Central memory CD4-positive, alpha-beta T cell (primary cell): ENCODE measurements around the gene APH1B.
"Not testable (repeated sequence)": the region's sequence is repeated elsewhere in the genome, so short reads cannot be mapped to it uniquely, and the experiment has no call there.

Experiments
- DNase-seq: peaks from one replicate; pipeline ENCODE4 v3.0.0; 2022

The APH1B gene

DNA sequence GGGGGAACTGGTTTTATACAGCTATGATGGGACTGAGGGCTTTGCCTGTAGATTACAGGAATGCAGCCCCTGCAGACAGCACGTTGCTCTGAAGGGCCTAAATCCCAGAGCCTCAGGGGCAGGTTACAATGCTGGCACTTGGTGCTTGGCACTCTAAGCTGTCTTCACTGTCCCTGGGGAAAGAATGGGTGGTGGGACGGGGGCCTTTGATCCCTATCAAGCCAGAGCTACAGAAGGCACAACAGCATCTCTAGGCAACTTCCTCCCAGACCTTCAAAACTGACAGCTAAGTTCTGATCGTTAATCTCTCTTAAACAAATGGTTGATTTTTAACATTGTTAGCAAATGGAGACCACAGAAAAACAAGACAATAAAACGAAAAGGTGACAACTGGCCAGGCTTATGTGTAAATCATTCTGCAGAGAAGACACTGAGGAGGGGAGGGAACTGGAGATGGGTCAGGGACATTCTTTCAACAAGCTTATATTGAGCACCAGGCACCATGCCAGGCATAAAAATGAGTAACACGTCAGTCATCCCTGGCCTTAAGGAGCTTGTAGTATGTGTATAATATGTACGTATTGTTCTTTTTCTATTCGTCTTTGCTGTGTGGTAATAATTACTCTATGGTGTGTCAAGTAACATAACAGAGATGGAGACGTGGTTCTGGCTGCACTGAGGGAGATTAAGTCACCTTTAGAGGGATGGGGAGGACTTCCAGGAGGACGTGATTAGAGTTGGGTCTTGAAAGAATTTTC lies 55.1 kb downstream of the APH1B start:
- no peak for DNase-seq

DNA sequence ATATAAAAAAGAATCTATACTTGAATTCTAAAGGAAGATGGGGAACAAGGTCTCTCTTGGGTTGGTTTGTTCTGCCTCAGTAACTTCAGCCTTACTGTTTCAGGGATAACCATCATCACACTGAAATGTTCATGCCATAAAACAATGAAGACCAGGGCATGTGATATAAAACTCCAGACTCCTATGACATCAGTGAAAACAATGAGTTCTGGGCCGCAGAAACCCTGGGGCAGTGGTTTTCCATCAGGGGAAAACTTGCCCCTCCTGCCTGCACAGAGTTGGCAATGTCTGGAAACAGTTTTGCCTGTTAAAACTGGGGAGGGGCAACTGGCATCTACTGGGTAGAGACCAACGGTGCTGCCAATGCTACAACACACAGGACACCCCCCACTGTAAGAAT lies 57.4 kb downstream of the APH1B start:
- DNase-seq = no peak

DNA sequence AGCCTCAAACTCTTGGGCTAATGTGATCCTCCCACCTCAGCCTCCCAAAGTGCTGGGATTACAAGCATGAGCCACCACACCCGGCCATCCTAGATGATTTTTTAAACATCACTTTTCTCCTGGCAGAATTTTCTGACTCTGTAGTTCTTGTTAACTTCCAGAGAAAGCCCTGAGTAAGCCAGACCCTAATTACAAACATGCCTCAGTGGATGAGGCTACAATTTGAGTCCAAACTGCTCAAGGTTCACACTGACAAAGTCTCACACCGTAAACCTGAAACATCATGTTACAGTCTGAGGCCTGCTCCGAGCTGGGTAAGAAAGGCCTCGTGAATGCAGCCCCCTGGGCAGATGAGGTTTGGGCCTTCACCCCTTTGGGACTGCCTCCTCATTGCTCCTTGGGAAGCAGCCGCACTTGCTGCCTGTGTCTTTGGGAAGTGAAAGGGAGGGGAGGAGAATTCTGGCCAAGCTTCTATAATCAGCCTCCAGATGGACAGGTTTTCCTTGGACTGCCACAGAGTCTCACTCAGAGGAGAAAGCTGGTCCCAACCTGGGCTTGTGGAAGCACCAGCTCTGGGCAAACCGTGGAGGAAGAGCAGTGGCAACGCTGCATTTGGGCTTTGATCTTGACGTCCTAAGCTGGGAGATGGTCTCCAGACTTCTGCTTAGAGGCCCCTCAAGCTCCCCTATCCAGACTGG lies 58.3 kb downstream of the APH1B start:
- DNase-seq = no peak

DNA sequence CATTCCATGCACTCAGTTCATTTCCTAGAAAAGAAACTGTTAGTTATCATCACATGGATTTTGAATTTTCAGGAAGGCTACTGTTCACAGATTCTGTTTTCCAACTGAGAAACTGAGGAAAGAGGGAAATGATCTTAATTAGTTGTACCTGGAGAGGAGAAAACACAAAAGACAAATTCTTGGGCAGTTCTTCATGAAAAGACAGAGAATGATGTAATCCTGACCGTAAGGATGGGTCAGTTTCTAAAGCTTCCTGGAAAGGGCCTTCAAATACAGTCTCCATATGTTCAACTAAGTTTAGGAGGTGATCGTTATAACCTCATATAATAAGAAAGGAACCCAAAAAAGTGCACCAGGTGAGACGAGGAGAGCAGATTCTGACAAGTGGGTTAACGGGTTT lies 59.6 kb downstream of the APH1B start:
- no peak for DNase-seq

DNA sequence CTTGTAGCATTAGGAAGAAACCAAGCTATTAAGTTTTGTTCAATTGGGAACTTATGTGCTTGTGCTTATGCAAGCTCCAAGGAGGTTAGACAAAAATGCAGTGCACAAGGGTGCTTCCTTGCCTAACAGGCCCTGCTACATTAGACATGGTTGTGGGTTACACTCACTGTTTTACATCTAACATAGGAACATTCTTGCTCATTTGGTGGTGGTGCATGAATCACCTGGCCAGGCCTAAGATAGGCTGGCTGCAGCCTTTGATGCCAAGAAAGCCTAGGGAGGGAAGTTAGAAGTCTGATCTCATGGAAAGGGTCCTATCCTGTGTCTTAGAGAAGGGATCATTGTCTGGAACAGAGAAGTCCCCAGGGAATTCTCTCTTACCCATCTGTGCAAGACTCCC lies 60.8 kb downstream of the APH1B start:
- no peak for DNase-seq

DNA sequence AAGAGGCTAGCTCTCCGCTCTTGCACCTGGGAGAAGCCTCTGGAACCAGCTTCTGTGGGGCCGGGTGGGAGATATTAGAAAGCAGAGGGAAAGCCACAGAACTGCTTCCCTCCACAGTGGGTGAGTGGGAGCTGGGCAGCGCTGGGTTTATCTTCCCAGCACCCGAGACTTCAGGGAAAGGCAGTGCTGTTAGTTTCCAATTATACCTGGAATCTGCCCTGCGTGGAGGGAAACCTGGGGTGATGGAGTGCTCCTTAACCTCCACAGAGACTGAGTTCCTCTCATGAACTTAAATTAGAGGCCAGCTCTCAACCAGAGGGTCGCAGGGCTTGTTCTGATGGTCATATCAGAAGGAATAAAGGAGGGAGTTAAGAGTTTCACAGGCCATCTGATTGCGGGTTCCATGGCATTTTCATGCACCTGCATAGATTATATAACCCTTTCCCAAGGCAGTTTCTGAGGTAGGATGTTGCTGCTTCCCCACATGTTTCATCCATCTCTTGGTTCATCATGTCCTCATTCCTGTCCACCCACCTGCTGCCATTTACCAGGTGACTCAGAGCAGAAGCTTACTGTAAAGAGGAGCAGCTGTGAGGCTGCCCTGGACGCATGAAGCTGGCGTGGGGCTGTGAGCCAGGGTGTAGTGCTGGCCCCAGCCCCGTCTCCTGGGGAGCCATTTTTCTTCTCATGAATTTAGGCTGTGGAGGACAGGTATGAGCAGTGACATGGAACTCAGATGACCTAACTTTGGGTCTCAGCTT lies 61.8 kb downstream of the APH1B start:
- no peak for DNase-seq

DNA sequence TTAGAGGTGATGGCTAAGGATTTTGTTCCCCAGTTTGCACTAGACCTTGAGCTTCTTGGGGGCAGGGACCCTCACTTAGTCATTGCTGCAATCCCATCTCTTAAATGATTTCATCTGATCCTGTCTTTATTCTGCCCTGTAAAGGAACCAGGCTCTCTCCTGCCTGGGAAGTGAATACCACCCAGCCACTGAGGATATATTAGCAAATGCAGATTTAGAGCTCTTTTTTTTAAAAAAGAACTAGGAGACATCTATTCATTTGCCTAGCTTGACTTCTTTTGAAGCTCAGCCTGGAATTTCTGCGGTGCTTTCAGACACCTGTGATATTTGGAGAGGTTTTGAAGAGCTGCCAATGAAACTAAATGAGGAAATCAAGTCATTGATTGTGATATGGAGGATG lies 62.4 kb downstream of the APH1B start:
- no peak for DNase-seq

DNA sequence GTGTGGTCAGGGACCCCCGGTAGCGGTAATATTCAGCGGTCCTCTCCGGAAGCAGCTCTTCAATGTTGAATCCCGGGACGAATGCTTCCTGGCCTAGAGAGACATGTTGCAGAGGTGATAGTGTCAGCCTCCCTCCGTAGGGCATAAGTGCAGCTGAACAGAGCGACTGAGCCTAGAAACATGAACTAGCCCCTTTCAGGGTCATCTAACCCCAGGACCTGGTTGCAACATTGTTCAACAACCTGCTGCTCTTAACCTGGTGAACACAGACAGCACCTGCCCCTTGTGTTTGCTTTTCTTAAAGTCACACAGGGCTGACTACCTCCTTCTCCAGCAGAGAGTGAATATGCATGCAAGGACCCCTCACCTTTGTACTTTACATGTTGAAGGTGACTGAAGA lies 62.9 kb downstream of the APH1B start:
- no peak for DNase-seq

DNA sequence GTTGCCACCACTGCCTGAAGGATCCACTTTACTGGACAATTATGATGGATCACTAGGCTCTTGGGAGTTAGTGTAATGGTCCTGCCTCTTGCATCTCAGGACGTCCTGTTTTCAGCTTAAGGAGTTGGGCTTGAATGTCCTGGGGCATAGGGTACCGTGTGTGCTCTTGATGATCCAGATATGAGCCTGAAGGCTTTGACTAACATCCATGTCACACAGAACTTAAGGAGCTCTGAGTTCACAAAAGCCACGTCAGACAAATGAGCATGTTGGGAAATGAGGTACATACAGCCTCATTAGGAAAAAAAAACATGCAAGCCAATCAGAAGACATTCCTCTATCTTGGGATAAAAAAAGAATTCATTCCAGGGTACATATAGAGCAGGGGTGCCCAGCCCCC lies 63.5 kb downstream of the APH1B start:
- no peak for DNase-seq

DNA sequence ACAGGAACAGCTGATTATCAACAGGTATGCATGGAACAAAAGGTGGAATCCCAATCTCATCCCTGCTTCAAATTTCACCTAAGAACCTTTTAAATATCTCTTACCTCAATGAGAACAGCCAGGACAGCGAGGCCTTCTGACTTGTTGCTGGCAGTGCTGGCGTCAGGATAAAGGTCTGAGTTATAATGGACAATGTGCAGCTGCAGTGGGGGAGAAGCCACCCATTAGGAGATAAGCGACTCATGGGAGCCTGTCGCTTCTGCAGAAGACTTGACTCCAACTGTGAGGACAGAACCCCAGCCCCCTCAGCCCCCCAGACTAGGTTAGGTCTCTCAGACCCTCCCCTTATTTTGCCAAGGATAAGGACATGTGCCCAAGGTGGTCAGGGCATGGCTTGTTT lies 64.5 kb downstream of the APH1B start:
- DNase-seq = no peak

DNA sequence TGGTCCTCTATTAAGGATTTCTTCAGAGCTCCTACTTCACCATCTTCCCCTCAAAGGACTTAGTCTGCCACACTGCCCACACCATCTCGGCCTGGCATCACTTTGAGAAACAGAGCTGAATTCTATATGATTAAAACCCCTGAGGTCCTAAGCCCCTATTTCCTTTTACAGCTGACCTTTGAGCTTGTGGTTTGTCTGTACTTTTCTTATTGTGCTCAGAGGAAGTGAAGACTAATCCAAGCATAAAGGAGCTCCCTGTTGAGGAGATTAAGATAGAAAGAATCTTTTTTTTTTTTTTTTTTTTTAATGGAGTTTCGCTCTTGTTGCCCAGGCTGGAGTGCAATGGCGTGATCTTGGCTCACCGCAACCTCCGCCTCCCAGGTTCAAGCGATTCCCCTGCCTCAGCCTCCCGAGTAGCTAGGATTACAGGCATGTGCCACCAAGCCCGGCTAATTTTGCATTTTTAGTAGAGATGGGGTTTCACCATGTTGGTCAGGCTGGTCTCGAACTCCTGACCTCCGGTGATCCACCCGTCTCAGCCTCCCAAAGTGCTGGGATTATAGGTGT lies 65.7 kb downstream of the APH1B start:
- DNase-seq = not testable (repeated sequence)

DNA sequence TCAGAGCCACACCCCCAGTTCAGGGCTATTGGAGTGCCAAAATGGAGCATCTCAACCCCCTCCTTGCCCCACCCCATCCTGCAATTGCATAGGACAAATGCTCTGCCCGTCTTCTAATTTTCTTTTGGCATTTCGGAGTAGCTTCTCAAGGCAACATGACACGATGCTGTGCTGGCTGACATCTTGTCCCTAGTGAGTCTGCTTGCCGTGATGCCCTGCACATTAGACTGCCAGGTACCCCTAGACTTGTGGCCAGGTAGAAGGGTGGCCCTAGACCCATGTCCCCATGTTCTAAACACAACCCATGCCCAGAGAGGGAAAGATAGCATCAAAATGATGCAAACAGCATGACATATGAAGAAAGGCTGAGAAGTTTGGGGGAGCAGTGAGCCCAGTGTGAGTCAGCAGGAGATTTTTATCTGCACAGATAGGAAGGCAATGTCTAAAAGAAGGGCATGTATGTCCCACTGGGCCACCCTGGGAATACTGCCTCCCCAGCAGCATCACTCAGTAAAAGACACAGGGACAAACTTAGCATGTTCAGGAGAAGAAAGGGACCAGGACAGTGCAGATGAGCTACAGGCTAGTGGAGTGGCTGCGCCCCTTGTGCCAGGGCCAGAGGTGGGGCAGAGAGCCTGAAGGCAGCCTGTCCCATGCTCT lies 67.5 kb downstream of the APH1B start:
- DNase-seq = no peak

DNA sequence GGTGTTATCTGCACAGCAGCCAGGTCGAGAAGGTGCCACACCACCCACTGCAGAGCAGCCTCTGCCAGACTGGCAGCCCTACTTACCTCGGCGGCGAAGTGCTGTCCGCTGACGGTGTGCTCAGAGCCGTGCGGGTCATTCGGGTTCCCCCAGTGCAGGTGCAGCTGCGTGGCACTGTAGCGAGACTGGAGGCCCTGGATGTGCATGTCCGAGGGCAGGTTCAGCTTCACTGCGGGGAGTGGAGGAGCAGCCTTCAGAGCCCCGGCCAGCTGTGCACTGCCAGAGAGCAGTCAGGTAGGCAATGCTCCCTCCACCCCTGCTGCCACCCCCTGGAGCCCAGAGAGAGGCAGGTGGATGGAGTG lies 68.0 kb downstream of the APH1B start:
- DNase-seq = no peak

DNA sequence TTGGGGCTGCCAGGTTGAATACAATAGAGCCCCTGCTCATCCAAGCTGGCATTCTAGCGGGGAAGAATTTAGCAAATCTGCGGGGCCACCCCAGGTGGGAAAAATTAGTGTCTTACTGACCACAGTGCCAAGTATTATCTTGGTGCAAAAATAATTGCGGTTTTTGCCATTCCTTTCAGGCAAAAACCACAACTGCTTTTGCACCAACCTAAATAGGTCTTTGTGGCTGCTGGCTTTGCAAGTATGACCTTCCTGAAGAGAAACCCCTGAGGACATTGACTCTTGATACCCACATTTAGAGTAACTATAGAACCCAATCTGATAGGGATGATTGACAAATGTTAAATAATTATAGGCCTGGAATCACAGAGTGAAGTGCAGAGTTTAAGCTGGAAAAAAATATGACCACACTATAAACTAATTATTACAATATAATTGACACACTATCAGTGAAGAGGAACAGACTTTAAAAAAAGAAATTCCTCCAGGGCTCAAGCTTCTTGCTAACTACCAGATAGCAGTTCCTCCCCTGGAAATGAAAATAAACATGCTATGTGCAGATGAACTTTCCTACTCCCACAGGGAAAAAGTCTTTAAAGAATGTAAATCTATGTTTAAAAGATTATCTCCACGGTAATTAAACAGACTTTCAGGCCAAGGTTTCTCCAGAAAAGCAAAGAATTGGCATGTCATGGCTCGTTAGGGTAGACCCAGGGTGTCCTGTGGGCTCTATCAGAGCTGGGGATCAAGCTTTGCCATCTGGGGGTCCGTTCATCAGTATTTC lies 69.9 kb downstream of the APH1B start:
- no peak for DNase-seq

DNA sequence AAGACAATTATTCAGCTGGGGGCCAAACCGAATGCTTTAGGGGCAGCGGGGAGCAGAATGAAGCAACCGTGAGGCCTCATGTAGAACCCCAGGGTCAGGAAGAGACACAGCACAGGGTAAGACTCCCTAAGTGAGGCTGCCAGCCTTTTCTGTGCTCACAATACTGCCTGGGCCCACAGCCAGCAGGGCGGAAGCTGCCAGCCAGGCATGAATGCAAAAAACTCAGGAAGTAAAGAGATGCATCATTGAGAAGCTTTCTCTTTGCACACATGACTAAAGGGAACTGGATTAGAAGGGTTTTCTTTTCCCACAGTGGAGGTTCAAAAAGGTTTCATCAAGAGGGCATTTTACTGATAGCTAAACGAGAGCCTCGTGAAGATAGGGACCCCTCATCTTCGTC lies 71.0 kb downstream of the APH1B start:
- DNase-seq = no peak

DNA sequence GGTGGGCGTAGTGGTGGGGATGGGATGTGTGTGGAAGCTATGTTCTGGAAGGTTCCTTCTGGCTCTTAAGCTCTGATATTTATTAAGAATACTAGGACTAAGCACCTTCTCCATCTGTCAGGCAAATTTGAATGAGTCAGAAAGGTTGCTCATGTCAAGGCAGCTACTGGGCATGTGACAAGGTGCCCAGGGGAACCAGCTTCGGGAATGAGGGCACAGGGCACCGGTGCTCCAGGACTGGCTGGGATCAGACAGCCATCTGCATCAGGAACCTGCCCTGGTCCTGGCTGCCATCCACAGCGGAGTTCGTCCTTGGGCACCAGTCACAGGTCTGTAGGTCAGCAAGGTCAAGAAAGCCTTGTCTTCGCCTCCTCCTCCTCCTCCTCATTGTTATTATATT lies 71.8 kb downstream of the APH1B start:
- DNase-seq = no peak

DNA sequence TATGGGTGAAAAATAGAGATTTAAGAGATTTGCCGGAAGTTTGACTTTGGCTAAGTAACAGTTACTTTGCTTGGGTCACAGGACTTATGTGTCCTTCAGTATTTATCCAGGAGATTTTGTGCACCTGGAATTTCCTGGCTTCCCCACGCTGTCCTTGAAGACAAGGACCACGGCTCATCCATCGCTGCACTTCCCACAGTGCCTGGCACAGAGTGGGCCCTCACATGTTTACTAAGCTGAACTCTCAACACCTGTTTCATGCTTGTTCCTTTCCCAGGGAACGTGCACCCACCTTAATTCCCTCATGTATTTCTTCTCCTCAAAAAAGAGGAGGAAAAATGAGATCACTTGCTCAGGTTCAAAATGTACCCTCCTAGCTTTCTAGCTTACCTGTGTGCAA lies 72.2 kb downstream of the APH1B start:
- no peak for DNase-seq

DNA sequence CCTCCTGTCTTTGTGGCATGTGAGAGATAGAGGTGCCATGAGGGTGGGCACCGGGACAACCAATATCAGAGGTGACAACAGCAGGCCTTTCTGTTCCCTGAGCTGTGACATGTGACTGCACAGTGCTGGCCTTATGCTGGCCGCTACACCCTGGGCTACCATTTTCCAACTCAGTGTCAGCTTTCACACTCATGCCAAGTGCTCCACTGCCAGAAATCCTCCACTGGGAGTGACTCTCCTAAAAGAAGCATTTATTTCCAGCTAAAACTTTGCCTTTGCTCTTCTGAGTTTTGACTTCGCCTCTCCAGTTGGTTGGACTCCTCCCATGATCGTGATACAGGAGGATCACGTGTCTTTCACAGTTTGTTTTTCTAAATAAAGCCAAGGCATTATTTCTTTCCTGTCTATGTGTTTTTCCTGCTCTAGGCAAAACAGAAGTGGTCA lies 72.8 kb downstream of the APH1B start:
- DNase-seq = no peak

DNA sequence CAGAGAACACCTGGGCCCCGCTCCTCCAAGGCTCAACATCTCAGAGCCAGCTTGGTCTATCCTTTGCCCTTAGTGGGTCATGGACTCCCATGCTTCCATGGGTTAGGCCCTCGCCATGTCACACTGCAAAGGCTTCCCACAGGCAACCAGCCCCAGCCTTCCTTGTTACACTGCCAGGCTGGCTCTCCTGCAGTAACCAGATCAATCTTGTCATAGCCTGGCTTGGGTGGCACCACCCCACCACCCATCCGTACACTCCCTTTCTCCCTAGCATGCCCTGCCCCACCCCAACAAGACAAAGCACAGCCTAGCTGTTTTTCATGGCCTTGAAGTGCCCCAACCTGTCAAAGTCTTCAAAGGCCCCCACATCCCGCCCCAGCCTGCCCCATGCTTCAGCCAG lies 73.8 kb downstream of the APH1B start:
- no peak for DNase-seq

DNA sequence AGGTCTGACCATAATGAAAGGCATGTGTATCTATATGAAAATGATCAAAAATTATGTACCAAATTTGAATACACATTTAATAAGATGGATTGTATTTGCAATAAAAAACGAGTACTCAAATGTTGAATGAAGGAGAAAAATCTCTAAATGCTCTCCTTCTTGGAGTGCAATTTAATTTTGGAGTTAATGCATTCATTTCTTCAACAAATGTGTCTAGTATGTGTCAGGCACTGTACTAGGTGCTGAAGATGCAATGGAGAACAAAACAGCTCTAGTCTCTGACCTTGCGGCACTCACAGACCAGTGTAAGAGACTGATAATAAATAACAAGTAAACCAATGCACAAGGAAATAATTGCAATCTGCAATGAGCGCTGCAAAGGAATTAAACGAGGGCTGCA lies 75.4 kb downstream of the APH1B start:
- no peak for DNase-seq

DNA sequence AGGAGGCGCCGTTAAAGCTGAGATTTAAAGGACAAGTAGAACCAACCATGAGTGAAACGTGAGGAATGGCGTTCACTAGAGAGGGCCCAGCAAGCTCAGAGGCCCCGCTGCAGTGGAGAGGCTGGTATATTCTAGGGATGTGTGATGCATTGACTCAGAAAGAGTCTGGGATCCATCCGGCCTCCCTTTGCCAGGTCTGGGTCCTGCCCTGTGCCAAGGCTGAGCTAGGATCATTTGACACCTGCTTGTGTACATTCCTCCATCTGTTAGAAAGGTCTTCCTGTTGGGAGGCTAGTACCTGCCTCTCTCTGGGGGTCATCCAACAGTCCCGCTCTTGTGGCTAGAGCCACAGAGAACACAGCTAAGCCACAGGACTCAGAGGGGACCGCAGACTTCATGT lies 75.9 kb downstream of the APH1B start:
- DNase-seq = no peak

DNA sequence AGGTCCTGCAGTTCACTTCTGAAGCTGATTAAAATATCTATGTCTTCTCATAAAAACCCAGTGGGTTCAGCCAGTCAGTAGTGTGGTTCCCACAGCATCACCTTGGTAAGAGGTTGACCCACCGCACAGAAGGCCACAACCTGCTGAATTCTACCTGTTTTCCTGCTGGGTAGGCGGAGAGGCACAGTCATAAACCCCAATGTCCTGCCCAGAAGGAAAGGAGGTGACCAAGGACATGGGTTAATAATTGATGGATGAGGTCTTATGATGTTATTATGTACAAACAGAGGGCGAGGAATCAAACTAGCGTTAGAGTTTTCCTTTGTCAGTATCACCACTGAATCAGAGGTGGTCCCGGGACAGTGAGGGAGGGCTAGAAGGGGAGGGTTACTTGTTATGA lies 76.5 kb downstream of the APH1B start:
- DNase-seq = no peak
